Gastroesophageal sphincter (tissue), 4 donors: ENCODE results near the gene PELO. TPM values are rescaled to one million over a fixed set of nuclear protein-coding genes. Genes with fewer than 3 reads are reported as not detected.

ENCODE experiments used
- ATAC-seq: fragments of 150-250 bp; one replicate; pipeline ENCODE4 v1.9.1; 2016; ENCODE audit warnings: mild to moderate bottlenecking, moderate library complexity
- H3K27ac ChIP-seq, 4 donors: fragments of 200-600 bp; sonication (generic) in 3 of 4; 1 replicate in 3 of 4; 2 replicates in 1 of 4; pipeline ENCODE4 v1.5.1; 2016 to 2019
- H3K27me3 ChIP-seq: fragments of 200-600 bp; sonication (generic); one replicate; pipeline ENCODE4 v1.5.1; 2019
- H3K36me3 ChIP-seq, 2 donors: fragments of 200-600 bp; sonication (generic); one replicate each; pipeline ENCODE4 v1.5.1; 2019; ENCODE audit warnings: control low read depth in 1 of 2
- H3K4me1 ChIP-seq, 3 donors: fragments of 200-600 bp; sonication (generic); 1 replicate in 2 of 3; 2 replicates in 1 of 3; pipeline ENCODE4 v1.5.1; 2016 to 2019; ENCODE audit warnings: control low read depth in 2 of 3
- H3K4me3 ChIP-seq, 2 donors: fragments of 200-600 bp; sonication (generic); one replicate each; pipeline ENCODE4 v1.5.1; 2019; ENCODE audit warnings: mild to moderate bottlenecking in 1 of 2, moderate library complexity in 1 of 2
- H3K9me3 ChIP-seq, 3 donors: fragments of 200-600 bp; sonication (generic); one replicate each; pipeline ENCODE4 v1.5.1; 2017 to 2019; ENCODE audit warnings: control low read depth in 2 of 3
- EP300 ChIP-seq: sonication (generic); formaldehyde crosslinking; IDR thresholded peaks from one replicate; pipeline ENCODE4 v1.6.1; 2017; ENCODE audit warnings: antibody characterized with exemption, mild to moderate bottlenecking
- POLR2A ChIP-seq, 2 donors: fragments of 450-650 bp; IDR thresholded peaks; one replicate each; pipeline ENCODE4 v1.6.1; 2017; ENCODE audit warnings: antibody characterized with exemption in 2 of 2, mild to moderate bottlenecking in 2 of 2, moderate library complexity in 1 of 2
- POLR2AphosphoS5 ChIP-seq: sonication (generic); formaldehyde crosslinking; IDR thresholded peaks from one replicate; pipeline ENCODE4 v1.6.1; 2017; ENCODE audit warnings: antibody characterized with exemption
- WGBS, 2 donors: methylation state at CpG; one replicate each; pipeline ENCODE4 v1.1.5; 2018; ENCODE audit warnings: low coverage in 1 of 2; 5-methylcytosine and 5-hydroxymethylcytosine counted together
- total RNA-seq, 4 donors: library from RNA; depleted of rRNA; stranded (reverse); fragments of >200 nt; gene quantifications; one replicate each; pipeline ENCODE4 v1.1.0, GENCODE V29; 2016
- TF ChIP-seq, protein P1 (sequence below), 4 experiments: fragments of 200-600 bp in 2 of 4; fragments of 450-650 bp in 2 of 4; sonication (generic) in 1 of 4; IDR thresholded peaks; one replicate each; pipeline ENCODE4 v1.5.1; 2017 to 2019; ENCODE audit warnings: antibody characterized with exemption in 4 of 4, mild to moderate bottlenecking in 2 of 4, moderate library complexity in 2 of 4

PELO gene
- total RNA-seq, 4 donors from 2014 or later = 49.4 to 78.0 (median 59.0) TPM

DNA sequence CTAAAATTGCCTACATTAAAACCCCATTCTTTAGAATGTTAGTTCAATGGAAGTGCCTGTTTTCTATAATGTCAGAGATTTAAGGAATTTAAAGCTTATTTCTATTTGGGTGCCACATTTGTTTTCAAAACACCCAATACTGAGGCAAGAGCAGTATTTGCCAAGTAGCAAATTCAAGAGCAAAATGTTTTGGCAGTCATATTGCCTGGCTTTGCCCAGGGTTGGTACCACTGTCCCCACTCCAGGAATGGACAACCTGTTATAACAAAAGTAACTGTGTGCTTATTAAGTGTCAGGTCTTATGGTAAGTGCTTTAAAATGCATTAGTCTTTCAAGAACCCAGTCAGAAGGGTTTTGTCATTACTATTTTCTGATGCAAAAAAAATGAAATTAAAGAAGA is 19.3 kb downstream of the PELO start:
- peaks cover 12 to 99% (median 42%) of the 10 kb centered on the region in 3 donors for H3K4me1 ChIP-seq
- H3K27me3 ChIP-seq = no peaks in the 10 kb centered on the region
- H3K36me3 ChIP-seq = peaks cover 0 to under 1% of the 10 kb centered on the region in 2 donors
- TF ChIP-seq POLR2AphosphoS5 (no peak), POLR2A (IDR thresholded peaks at IDR 0.05) (no peak), EP300 (no peak)
- TF ChIP-seq, protein P1, sequence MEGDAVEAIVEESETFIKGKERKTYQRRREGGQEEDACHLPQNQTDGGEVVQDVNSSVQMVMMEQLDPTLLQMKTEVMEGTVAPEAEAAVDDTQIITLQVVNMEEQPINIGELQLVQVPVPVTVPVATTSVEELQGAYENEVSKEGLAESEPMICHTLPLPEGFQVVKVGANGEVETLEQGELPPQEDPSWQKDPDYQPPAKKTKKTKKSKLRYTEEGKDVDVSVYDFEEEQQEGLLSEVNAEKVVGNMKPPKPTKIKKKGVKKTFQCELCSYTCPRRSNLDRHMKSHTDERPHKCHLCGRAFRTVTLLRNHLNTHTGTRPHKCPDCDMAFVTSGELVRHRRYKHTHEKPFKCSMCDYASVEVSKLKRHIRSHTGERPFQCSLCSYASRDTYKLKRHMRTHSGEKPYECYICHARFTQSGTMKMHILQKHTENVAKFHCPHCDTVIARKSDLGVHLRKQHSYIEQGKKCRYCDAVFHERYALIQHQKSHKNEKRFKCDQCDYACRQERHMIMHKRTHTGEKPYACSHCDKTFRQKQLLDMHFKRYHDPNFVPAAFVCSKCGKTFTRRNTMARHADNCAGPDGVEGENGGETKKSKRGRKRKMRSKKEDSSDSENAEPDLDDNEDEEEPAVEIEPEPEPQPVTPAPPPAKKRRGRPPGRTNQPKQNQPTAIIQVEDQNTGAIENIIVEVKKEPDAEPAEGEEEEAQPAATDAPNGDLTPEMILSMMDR (IDR thresholded peaks at IDR 0.05) = no peak
- no peak overlapping the region for H3K4me3 ChIP-seq
- peak overlapping the region; percentile 64 to 96 (median 72) for H3K27ac ChIP-seq
- no peaks in the 10 kb centered on the region for H3K9me3 ChIP-seq
- ATAC-seq = no peak

DNA sequence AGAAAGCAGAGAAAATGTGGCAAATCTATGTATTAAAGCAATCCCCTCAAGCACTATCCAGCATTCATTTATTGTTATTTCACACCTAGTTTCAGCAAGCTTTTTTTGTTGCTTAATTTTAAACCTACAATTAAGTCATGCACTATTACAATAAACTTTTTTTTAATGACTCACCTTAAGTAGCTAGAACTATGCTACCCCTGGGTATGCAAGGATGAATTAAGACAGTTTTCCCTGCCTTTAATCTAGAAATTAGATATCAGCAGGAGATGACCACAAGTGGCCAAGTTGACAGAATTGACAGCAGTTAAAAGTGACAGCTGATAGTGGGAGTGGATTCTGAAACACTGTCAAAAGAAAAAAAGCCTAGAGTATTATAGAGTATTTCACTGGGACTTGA is 20.0 kb downstream of the PELO start:
- no peaks in the 10 kb centered on the region for H3K36me3 ChIP-seq
- no peak for TF ChIP-seq EP300
- TF ChIP-seq, protein P1 (IDR thresholded peaks at IDR 0.05) = no peak
- no peak for TF ChIP-seq POLR2A (IDR thresholded peaks at IDR 0.05)
- no peak for TF ChIP-seq POLR2AphosphoS5
- H3K4me1 ChIP-seq = peaks cover 12 to 99% (median 42%) of the 10 kb centered on the region in 3 donors
- no peak overlapping the region for H3K4me3 ChIP-seq
- no peaks in the 10 kb centered on the region for H3K27me3 ChIP-seq
- H3K9me3 ChIP-seq = no peaks in the 10 kb centered on the region
- no peak for ATAC-seq
- H3K27ac ChIP-seq = peak overlapping the region; percentile 64 to 96 (median 72)

- Histone ChIP-seq H3K27ac (peak overlapping the region; percentile 64 to 96 (median 78)), H3K4me1 (peaks cover 12 to 99% (median 41%) of the 10 kb centered on the region in 3 donors), H3K36me3 (peaks cover 0 to under 1% of the 10 kb centered on the region in 2 donors), H3K4me3 (no peak overlapping the region), H3K27me3 (no peaks in the 10 kb centered on the region), H3K9me3 (no peaks in the 10 kb centered on the region)
- no peak for TF ChIP-seq POLR2A (IDR thresholded peaks at IDR 0.05)
- TF ChIP-seq, protein P1 (IDR thresholded peaks at IDR 0.05) = no peak
- peak; percentile 64 for TF ChIP-seq POLR2AphosphoS5
- WGBS, 2 donors = 12 to 26% methylated on average over 2 of the region's 2 CpGs
- ATAC-seq = no peak
Observed at GRCh38 chr5:52808316-52808901, 20.7 kb downstream of the PELO start.

DNA sequence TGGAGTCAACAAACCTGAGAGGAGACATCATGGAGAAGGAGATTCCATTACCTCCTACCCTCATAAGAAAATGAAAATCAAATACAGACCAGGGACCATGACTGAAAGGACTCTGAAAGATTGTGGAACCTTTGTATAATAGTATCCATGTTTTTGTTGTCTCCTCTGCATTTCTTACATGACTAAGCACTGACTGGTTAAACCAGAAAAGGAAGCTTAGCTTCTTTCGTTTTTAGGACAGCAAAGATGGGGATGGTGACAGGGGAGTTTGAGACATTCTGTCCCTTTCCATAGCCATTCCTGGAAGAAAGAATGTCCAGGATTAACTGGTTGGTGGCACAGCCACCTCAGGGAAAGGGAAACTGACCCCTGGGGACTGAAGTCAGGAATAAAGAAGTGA is 22.2 kb downstream of the PELO start:
- Histone ChIP-seq H3K9me3 (no peaks in the 10 kb centered on the region), H3K36me3 (peaks cover 0 to 4% of the 10 kb centered on the region in 2 donors), H3K27me3 (no peaks in the 10 kb centered on the region), H3K4me1 (peaks cover 13 to 99% (median 43%) of the 10 kb centered on the region in 3 donors), H3K27ac (peak overlapping the region; percentile 64 to 96 (median 78)), H3K4me3 (no peak overlapping the region)
- TF ChIP-seq EP300 (no peak), POLR2AphosphoS5 (peak; percentile 56), POLR2A (IDR thresholded peaks at IDR 0.05) (no peak)
- TF ChIP-seq, protein P1 (IDR thresholded peaks at IDR 0.05) = no peak
- WGBS, 2 donors = 13 to 33% methylated on average over 1 of the region's 1 CpG
- no peak for ATAC-seq

GRCh38 chr5:52810426-52810825 is 22.7 kb downstream of the PELO start:
- H3K27ac ChIP-seq = peak overlapping the region; percentile 64 to 96 (median 78)
- peaks cover 0 to 4% of the 10 kb centered on the region in 2 donors for H3K36me3 ChIP-seq
- no peak overlapping the region for H3K4me3 ChIP-seq
- no peak for ATAC-seq
- TF ChIP-seq POLR2A (IDR thresholded peaks at IDR 0.05) = no peak
- TF ChIP-seq, protein P1 (IDR thresholded peaks at IDR 0.05) = no peak
- TF ChIP-seq POLR2AphosphoS5 = no peak
- H3K4me1 ChIP-seq = peaks cover 16 to 99% (median 45%) of the 10 kb centered on the region in 3 donors
- no peaks in the 10 kb centered on the region for H3K9me3 ChIP-seq
- WGBS, 2 donors = 29 to 80% methylated on average over 1 of the region's 1 CpG
- H3K27me3 ChIP-seq = no peaks in the 10 kb centered on the region
